Activated effector memory CD4-positive, alpha-beta T cell treated with anti-CD3 and anti-CD28 coated beads, Interleukin-2, amount 50 U/mL, for 16 hours (primary cell): ENCODE measurements around the gene PGM2.
A peak's percentile ranks its signal among the peaks of the same experiment; 100 is the strongest.
"Not testable (repeated sequence)": the region's sequence is repeated elsewhere in the genome, so short reads cannot be mapped to it uniquely, and the experiment has no call there.

Source experiments
- DNase-seq: peaks from one replicate; pipeline ENCODE4 v3.0.0-alpha.2; 2020

PGM2 gene

DNA sequence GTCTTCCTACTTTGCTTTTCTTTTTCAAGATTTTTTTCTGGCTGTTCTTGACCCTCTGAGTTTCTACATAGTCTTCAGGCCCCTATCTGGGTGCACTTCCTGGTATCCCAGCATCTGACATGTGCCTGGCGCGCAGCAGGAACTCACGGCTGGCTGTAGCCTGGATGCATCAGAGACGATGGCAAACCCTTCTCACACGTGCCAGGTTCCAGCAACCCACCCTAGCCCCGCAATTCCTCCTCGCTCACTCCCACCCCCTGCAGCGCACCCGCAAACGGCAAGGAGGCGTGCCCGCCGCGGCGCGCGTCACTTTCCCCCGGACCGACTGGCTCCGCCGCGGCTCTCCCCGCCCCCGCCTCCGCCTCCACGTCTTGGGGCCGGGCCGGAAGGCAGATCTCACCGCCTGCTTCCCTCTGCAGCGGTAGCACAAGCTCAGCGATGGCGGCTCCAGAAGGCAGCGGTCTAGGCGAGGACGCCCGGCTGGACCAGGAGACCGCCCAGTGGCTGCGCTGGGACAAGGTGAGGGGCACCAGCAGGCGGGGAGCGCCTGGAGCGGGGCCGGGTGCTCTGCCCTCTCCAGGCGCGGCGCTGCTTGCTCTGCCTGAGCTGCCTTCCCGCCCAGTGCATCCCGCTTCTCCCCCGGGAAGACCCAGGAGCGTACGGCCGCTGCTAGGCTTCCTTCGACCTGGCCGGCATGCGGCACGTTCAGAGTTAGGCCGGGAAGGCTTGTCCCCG, at the start of gene PGM2:
TSS of gene PGM2 (plus strand) at position 392 of the 735 bp plus-strand sequence. CDS start at position 439, 47 bp downstream.
- DNase-seq, result peak; percentile 96

DNA sequence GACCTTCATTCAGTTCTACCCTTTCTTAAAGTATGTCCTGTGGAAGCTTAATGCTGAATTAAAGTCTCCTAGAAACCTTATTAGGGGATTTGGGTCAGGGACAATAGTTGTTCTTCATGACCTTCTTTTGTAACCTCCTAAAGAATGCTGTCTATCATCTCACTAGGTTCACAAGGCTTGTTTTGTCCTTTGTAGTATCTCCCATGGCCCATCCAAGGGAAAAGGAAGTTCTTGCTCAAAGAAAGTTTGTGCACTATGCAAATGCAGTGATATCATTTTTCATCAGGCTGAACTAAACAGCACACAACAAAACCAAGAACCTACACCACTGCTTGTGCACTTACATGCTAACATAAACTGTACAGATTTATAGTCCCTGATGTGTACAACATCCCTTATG, 46.6 kb upstream of the PGM2 start:
- DNase-seq, result no peak

DNA sequence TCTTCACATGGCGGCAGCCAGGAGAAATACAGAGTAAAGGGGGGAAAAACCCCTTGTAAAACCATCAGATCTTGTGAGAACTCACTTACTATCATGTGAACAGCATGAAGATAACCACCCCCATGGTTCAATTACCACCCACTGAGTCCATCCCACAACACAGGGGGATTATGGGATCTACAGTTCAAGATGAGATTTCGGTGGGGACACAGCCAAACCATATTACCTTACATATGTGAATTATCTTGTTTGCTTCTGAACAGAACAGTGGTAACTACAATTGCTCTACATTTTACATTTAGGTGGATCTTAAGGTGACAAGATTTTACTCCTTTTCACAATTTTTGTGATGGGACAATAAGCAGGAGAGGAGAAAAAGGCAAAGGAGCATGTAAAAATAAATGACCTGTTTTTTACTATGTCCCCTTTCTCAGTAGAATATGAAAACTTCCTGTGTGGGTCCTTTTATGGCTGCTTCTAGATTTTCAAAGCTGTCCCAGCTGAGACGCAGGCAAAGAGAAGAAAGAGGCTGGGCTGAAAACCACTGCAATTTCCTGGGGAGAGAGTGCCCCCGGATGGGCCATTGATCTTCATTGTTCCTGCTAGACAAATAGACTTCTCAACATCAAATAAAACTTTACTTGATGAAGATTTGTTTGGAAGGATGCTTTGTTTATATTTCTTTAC, 45.9 kb upstream of the PGM2 start:
- peak; percentile 73 for DNase-seq

DNA sequence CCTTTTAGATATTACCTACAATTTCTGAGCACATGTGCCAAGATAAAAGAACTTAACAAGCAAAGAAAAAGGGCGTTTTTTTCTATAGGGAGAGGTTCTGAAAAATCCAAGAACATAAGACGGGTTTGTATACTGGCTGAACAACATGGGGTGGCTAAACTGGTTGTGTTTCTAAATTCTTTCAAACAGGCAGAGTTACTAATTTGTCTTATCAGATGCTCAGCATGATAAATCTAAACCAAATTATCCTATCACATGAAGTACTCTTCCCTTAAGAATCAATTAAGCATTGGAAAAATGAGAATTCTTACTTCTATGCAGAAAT, 45.4 kb upstream of the PGM2 start:
- no peak for DNase-seq

DNA sequence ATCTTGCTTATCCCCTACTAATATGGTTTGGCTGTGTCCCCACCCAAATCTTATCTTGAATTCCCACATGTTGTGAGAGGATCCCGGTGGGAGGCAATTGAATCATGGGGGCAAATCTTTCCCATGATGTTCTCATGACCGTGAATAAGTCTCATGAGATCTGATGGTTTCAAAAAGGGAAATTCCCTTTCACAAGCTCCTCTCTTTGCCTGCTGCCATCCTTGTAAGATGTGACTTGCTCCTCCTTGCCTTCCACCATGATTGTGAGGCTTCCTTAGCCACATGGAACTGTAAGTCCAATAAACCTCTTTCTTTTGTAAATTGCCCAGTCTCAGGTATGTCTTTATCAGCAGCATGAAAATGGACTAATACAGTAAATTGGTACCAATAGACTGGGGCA, 40.2 kb upstream of the PGM2 start:
- not testable (repeated sequence) for DNase-seq

DNA sequence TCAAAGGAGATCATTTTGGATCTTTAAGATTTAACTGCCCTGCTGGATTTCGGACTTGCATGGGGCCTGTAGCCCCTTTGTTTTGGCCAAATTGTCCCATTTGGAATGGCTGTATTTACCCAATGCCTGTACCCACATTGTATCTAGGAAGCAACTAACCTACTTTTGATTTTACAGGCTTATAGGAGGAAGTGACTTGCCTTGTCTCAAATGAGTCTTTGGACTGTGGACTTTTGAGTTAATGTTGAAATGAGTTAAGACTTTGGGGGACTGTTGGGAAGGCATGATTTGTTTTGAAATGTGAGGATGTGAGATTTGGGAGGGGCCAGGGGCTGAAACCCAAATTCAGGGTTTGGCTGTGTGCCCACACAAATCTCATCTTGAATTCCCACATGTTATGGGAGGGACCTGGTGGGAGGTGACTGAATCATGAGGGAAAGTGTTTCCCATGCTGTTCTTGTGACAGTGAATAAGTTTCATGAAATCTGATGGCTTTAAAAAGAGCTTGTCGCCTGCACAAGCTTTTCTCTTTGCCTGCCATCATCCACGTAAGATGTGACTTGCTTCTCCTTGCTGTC, 38.5 kb upstream of the PGM2 start:
- DNase-seq, result not testable (repeated sequence)

DNA sequence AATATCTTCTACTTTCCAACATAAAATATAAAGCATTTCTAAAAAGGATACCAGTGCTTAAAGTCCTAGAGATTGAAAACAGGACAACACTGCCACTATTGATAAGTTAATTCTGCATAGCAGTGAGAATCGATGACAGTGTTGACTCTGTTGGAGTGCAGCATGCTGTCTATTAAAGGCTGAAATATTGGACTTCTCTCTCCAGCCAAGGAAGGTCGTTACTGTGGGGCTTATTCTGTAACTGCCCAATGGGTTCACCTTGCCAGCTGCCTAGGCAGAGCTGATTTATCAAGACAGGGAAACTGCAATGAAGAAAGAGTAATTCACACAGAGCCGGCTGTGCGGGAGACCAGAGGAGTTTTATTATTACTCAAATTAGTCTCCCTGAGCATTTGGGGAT, 37.7 kb upstream of the PGM2 start:
- no peak for DNase-seq

DNA sequence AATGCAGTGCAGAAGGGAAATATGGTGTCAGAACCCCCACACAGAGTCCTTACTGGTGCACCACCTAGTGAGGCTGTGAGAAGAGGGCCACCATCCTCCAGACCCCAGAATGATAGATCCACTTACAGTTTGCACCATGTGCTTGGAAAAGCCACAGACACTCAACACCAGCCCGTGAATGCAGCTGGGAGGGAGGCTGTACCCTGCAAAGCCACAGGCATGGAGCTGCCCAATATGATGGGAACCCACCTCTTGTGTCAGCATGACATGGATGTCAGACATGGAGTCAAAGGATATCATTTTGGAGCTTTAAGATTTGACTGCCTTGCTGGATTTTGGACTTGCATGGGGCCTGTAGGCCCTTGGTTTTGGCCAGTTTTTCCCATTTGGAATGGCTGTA, 34.2 kb upstream of the PGM2 start:
- DNase-seq, result no peak

DNA sequence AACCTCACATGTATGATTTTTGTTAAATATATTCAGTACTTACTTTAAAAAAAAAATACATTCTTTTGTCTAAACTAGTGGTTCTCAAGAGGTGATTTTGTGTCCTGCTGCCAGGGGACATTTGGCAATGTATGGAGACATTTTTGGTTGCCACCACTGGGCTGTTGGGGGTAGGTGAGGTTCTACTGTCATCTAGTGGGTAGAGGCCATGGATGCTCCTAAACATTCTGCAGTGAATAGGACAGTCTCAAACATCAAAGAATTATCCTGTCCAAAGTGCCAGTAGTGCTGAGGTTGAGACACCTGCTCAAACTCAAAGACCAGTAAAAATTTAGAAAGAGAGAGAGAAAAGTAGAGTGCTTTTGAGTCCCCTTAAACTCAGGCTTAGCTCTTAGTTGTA, 32.9 kb upstream of the PGM2 start:
- no peak for DNase-seq

DNA sequence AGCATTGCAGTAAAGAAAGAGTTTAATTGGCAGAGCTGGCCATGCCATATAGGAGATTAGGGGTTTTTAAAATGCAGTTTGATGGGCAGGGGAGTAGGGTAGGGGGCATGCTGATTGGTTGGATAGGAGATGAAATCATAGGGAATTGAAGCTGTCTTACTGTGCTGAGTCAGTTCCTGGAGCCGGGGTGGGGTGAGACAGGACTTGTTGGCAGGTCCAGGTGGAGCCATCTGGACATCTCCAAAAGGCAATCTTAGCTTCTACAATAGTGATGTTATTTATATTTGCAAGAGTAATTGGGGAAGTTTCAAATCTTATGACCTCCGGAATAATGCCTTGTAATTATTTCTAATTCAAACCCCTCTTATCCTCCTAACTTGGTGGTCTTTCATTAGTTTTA, 32.4 kb upstream of the PGM2 start:
- no peak for DNase-seq

DNA sequence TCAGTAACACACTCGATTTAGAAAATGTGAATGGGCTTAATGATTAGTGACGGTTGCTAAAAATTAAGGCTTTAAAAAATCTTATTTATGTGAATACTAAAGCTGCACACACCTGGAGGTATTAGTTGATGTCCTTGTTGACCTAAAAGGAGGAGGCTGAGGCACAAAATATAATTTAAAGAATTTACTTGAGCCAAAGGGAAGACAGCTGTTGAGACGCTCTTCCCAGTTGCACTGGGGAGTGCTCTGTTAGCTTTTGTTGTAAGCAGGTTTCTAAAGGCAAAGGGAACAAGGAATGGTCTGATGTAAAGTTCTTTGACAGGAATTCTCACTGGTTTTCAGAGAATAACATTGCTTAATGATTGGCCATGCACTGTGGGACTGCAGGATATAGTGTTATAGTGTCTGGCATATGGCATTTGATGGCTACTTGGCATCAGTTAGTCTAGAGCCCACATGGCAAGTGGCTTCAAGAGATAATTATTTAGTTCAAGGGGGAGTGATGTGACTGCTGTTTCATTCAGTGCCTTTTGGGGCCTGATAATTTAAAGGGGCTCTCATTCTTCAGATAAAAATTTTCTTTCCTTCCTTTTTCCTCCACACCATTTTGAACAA, 30.8 kb upstream of the PGM2 start:
- DNase-seq, result no peak

DNA sequence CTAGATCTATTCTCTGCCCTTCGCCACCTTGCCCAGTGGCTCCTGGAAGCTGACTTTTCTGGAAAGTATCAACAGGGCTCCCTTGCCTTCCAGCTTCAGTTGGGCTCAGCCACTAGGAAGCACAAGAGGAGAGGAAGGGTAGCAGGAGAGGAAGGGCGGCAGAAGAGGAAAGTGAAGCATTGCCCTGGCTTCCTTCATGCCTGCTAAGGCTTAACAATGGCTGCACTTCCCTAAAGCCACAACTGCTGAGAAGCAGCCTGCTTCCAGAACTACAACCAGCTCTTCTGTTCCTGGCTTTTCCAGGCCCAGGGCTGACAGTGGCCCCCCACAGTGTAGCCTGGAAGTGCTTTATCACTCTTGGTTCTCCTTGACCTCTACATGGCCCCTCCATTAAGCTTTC, 29.1 kb upstream of the PGM2 start:
- DNase-seq, result no peak

DNA sequence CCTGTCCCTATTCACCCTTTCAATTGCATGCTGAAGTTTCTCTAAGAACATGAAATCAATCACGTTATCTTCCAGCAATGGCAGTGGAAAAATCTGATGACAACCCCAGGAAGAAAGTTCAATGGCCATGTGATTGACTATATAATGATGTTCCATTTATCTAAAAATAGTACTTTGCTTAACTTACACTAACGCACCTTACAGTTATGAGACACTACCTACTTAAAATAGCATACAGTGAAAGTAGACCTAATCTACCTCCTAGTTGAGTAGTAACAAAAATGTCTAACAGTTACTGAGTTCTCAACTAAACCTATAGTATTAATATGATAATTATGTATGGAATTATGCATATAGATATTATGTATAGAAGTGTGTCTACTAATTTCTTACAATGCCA, 28.6 kb upstream of the PGM2 start:
- DNase-seq, result no peak

DNA sequence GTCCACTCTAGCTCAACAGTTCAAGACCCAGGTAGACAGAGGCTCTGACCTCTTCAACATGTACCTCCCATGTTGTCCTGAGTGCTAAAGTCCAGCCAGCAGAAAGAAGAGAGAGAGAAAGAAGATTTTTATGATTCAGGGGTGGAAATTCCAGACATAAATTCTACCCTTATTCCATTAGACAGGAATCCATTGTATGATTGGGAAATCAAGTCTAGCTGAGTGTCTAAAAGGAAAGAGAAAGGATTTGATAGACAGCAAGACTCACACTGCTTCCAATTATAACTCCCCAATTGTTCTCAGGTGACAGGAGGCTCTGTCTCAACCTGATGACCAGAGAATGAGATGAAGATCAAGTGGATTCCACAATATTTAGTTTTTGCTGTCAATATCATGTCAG, 27.9 kb upstream of the PGM2 start:
- DNase-seq, result no peak

DNA sequence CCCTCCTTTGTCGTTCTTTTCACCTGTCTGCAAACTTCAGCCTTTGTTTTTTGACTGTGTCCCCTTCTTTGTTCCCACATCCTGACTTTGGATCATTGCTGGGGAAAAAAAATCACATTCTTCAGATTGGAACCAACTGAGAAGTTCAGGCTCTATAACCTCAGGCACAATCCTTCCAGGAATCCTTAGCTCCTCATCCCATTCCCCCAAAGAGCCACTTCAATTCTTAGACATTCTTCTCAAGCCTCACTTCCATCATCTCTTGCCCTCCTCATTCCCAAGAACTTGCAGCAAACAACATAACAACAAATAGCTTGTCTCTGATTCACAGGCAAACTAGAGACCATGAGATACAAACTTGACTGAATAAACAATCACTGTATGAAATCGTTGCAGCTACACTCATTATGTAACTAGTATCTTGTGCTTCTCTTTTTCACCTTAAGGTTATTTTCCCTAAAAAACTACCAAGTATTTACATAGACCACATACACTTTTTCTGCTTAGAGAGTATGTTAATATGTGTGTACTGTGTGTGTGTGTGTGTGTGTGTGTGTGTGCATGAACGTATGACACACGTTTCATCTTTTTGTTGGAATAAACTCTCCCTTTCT, 26.4 kb upstream of the PGM2 start:
- DNase-seq, result no peak

DNA sequence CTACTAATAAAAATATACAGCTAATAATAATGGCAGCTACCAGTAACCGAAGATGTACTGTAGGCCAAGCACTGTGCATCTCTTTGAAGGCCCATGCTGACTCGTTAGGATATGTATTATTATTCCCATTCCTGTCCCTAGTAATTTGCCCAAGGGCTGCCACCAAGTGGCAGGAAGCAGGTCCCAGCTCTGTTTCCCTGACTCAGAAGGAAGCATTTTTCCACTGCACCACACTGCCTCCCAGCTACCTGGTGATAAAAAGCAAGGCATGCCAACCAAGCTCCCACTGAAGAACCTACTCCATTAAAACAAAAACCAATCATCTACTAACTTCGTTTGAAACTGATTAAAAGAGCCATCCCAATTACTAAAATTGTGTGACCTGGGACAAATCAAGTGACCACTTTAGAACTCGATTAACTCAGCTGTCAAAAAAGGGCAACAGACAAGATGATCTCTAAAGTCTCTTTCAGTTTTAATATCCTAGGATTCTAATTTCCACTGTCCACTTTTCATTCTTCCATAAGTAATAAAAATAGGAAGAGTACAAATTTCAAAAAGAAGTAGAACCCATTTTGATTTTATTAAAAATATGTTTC, 24.3 kb upstream of the PGM2 start:
- DNase-seq, result no peak

DNA sequence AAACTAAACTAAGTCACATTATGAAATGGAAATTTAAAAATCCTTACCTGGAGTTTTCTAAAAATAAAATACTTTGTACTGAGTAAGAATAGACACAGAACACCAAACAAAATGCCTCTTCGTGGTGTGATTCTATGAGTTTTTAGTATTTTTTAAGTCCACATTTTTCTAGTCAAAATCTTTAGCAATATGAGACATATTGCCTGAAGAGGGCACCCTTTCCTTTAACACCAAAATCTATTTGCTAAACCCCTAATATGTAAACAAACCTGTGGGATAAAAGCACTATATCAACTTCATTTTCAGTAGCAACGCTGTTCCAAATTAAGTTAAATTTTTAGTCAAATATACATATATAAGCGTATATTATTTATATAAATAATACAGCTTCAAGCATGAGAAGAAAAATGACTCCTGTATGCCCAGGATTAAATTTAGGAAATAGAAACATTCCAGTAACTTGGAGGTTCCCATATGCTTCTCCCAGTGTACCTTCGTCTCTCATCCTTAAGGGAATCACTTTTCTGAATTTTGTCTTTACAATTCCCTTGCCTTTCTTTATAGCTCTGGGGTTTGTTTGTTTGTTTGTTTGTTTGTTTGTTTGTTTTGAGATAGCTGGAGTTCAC, 23.0 kb upstream of the PGM2 start:
- DNase-seq, result no peak

DNA sequence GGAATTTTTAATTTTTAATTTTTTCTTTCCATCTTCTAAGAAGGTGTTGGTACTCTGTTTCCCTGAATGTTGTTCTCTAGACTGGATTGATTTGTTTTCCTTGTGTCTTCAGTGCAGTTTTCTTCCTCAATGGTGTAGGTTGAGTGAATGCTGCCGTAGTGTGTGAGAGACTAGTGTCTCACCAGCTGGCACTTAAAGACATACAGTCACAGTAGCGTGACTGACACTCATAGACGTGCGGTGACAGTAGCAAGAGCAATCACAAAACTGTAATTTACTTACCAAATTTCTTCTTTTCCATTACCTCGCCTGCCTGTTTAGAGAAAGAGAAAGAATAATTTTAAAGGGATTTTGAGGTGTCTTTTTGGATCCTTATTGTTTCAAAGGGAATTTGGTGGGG, 21.4 kb upstream of the PGM2 start:
- DNase-seq, result no peak

DNA sequence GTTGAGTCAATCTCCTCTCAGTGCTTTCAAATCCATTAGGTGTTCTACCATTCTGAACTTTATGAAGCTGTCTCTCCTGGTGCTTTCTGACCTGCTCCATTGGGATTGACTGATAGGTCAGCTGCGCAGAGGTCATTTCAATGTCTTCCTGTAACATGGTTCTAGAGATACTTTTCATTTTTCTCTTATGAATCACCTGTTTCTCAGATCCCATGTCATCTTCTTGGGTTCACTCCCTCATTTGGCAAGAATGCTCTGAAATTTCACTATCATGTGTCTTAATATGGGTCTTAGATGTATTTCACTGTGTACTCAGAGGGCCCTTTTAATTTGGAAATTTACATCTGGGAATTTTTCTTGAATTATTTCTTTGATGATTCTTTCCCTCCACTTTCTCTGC, 13.8 kb upstream of the PGM2 start:
- no peak for DNase-seq

DNA sequence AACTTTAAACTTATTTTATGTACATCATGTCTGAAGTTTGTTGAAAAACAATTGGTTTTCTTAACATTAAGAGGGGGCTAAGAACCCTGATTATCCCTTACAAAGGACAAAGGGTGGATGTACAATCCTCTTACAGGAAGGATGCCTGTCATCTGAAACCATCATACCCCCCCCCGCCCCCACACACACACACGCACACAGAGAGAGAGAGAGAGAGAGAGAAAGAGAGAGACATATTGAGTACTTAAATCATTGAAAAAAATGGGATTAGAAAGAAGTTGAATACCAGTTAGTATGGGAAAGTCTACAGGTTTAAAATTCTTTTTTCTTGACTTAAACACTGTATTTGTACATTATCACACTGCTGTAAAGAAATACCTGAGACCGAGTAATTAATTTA, 10.9 kb upstream of the PGM2 start:
- no peak for DNase-seq

DNA sequence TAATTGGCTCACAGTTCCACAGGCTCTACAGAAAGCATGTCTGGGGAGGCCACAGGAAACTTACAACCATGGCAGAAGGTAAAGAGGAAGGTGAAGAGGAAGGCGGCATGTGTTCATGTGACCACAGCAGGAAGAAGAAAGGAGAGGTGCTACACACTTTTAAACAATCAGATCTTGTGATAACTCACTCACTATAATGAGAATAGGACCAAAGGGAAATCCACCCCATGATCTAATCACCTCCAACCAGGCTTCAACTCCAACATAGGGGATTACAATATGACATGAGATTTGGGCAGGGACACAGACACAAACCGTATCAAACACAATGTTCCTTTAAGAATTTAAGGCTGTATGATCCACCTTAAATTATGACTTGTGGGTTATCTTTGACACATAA, 10.5 kb upstream of the PGM2 start:
- DNase-seq, result no peak

DNA sequence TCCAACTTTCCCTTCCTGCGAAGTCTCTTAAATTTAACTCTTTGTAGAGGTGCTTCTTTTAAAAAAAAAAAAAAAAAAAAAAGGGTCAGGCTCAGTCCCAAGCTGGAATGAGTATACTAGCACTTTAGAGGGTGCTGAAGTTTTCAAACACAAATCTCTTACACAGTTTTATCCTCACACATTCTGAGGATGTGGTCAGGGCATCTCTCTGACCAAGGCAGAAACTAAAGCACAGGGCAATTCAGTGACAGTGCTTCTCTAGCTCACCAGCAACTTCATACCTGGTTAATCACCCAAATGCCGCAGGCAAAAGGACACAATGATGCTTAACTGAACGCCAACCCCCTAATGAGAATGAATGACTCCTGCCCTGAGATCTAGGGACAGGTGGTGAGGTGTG, 9.8 kb upstream of the PGM2 start:
- no peak for DNase-seq

DNA sequence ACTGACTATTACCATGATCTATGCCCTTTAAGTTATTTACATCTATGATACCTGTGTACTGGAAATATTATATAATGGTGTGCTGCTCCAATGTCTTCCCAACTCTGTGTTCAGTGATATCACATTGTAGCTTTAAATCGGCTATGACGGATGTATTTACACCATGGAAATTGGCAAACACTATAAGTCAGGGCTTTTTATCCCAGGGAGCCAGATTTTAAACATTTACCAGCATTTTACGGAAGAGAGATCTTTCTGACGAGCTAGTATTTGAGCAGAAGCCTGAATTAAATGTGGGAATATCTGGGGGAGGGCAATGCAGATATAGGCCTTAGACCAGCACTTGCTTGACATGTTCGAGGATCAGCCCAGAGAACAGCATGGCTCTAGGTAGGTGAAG, 7.7 kb upstream of the PGM2 start:
- DNase-seq, result no peak
